Gastroesophageal sphincter (tissue), 3 donors: ENCODE results near the gene PERCC1.
"Not testable (repeated sequence)": the region's sequence is repeated elsewhere in the genome, so short reads cannot be mapped to it uniquely, and the experiment has no call there.

Source experiments
- EP300 ChIP-seq: sonication (generic); formaldehyde crosslinking; IDR thresholded peaks from one replicate; pipeline ENCODE4 v1.6.1; 2017; ENCODE audit warnings: antibody characterized with exemption, mild to moderate bottlenecking
- POLR2A ChIP-seq, 2 donors: fragments of 450-650 bp; IDR thresholded peaks; one replicate each; pipeline ENCODE4 v1.6.1; 2017; ENCODE audit warnings: antibody characterized with exemption in 2 of 2, mild to moderate bottlenecking in 2 of 2, moderate library complexity in 1 of 2
- POLR2AphosphoS5 ChIP-seq: sonication (generic); formaldehyde crosslinking; IDR thresholded peaks from one replicate; pipeline ENCODE4 v1.6.1; 2017; ENCODE audit warnings: antibody characterized with exemption
- TF ChIP-seq, protein P1 (sequence below), 4 experiments: fragments of 200-600 bp in 2 of 4; fragments of 450-650 bp in 2 of 4; sonication (generic) in 1 of 4; IDR thresholded peaks; one replicate each; pipeline ENCODE4 v1.5.1; 2017 to 2019; ENCODE audit warnings: antibody characterized with exemption in 4 of 4, mild to moderate bottlenecking in 2 of 4, moderate library complexity in 2 of 4

DNA sequence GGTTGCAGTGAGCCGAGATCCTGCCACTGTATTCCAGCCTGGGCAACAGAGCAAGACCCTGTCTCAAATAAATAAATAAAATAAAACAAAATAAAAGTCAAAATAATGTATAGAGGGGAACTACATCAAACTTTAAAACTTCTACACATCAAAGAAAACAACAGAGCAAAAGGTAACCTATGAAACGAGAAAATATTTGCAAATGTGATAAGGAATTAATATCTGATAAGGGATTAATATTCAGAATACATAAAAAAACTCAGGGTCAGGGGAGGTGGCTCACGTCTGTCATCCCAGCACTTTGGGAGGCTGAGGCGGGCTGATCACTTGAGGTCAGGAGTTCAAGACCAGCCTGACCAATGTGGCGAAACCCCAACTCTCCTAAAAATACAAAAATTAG, 38.3 kb downstream of the PERCC1 start:
- TF ChIP-seq, protein P1, sequence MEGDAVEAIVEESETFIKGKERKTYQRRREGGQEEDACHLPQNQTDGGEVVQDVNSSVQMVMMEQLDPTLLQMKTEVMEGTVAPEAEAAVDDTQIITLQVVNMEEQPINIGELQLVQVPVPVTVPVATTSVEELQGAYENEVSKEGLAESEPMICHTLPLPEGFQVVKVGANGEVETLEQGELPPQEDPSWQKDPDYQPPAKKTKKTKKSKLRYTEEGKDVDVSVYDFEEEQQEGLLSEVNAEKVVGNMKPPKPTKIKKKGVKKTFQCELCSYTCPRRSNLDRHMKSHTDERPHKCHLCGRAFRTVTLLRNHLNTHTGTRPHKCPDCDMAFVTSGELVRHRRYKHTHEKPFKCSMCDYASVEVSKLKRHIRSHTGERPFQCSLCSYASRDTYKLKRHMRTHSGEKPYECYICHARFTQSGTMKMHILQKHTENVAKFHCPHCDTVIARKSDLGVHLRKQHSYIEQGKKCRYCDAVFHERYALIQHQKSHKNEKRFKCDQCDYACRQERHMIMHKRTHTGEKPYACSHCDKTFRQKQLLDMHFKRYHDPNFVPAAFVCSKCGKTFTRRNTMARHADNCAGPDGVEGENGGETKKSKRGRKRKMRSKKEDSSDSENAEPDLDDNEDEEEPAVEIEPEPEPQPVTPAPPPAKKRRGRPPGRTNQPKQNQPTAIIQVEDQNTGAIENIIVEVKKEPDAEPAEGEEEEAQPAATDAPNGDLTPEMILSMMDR (IDR thresholded peaks at IDR 0.05), result not testable (repeated sequence)
- TF ChIP-seq EP300; POLR2AphosphoS5; POLR2A (IDR thresholded peaks at IDR 0.05): not testable (repeated sequence)
